AG08395 (cell line): ENCODE measurements around the gene FEZF1.

Source experiments
- DNase-seq: peaks from one replicate; pipeline ENCODE4 v3.0.0; 2012; ENCODE audit warnings: mixed read lengths, low spot score

FEZF1 gene

DNA sequence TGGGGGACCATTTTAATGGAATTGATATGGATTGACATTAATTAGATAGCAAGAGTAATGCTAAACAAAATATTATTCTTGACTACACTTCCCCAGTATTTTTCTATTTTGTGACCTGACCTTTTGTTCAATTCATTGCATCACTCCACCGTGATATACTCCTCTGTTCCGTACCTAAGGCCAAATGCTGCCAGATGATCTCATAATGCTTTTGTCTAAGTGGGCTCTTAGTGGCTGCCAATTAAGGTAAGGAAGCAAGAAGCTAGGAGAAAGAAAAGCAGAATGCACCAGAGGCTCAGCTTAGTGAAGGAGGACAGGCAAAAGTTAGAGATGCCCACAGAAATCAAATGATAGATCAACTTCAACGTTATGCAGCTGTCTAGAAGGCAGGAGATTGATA lies 36.4 kb downstream of the FEZF1 start:
- no peak for DNase-seq

DNA sequence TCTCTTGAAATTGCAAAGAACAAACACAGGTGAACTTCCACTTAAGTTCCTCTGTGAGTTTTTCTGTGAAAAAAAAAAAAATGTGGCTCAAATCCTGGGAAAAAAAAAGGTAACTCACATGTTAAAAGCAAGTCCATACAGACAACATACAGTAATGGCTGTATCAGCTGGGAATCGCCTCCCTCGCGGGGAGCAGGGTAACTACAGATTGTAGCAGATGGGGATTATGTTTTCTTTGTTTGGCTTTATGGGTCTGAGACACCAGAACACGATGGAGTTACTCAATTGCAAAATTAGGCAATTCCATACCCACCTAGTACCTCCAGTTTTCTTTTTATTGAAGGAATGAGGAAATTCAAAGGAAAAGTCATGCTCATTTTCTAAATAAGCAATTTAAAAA lies 42.3 kb downstream of the FEZF1 start:
- DNase-seq = no peak

DNA sequence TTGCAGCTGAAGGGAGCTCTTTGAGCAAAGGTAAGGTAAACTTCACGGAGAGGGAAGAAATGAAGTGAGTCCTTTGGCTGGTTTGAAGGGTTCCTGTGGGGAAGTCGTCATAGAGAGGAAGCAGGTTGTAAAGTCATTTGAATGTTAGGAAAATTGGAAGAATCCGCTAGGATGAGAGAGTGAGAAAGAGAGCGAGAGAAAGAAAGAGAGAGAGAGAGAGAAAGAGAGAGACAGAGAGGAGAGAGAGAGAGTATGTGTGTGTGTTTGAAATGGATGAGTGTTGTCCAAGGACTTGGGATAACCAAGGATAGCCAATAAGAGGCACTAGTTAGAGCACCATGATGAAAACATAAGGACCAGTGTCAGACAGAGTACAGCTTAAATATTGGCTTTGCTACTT lies 43.1 kb downstream of the FEZF1 start:
- DNase-seq = no peak

GRCh38 chr7:122261016-122261415 lies 43.5 kb downstream of the FEZF1 start:
- DNase-seq = no peak

DNA sequence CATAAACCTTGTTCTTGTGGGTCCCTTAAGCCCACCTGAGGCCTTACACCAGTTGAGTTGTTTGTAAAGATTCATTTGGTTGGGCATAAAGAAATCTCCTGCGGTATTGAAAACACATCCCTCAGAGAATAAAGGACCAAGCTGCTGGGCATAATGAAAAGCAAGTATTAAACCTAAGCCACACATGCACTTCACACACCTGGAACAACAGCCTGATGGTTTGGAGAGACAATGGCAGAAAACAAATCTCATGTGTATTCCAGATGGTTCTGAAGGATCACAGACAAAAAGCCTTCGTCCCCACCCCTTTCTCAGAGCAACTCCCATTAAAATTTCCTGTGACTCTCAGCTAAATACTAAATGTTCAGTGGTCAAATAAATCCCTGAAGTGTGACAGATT lies 44.2 kb downstream of the FEZF1 start:
- DNase-seq = no peak

- DNase-seq = no peak
Observed at GRCh38 chr7:122258971-122259370, 45.6 kb downstream of the FEZF1 start.

DNA sequence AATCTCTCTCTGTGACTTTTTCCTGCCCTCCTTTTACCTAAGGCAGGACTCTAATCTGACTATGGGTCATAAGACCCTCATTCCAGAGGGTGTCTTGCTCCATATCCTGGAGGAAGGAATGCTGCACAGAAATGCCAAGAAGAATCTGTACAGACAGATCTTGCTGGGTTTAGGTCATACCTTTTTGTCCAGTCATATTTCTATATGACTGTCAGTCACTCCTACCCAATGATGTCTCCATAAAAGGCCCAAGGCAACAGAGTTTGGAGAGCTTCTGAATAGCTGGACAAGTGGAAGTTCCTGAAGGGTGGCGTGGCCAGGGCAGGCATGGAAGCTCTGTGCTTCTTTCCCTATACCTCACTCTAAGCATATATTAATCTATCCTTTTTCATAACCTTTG lies 47.5 kb downstream of the FEZF1 start:
- DNase-seq = no peak

DNA sequence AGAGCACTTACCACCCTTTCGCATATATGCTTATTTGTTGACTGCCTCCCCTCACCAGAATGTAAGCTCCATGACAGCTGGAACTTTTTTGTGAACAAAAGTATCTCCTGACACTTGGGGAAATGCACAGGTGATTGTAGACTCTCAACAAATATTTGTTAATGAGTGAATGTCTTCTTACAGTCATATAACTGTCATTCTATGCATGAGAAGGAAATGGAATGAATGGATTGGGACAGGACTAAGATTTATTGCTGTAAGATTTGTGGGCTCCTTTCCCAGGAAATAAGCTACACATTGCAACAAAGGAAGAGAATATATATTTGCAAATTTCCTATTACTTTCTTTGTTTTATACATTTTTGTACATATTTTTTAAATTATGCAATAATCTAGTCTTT lies 48.5 kb downstream of the FEZF1 start:
- DNase-seq = no peak

GRCh38 chr7:122255454-122255853 lies 49.1 kb downstream of the FEZF1 start:
- DNase-seq = no peak
